HepG2 (cell line): ENCODE measurements around the gene ATP6V0A1. TPM values are rescaled to one million over a fixed set of nuclear protein-coding genes. Genes with fewer than 3 reads are reported as not detected.
"Not testable (repeated sequence)": the region's sequence is repeated elsewhere in the genome, so short reads cannot be mapped to it uniquely, and the experiment has no call there.

Experiments
- ATAC-seq: fragments of 200-7000 bp; cut with Tn5 transposase; 3 replicates; pipeline ENCODE4 v1.9.1; 2020; ENCODE audit warnings: mild to moderate bottlenecking, moderate library complexity
- BruUV-seq: library from RNA; stranded (reverse); fragments of 400-500 nt; replicated peaks from 2 replicates; lab custom pipeline; 2021; lab: Mats Ljungman, UMichigan
- CTCF ChIA-PET: fragments of 300-600 bp; formaldehyde crosslinking; extraction: SDS; loops from one replicate; lab custom pipeline; 2021; ENCODE audit warnings: low total read pairs, inconsistent platforms, low intra/inter-chr PET ratio; lab: Yijun Ruan, JAX
- POLR2A ChIA-PET: fragments of 350-600 bp; sonication (Branson Sonifier 250); formaldehyde crosslinking; loops from one replicate; lab custom pipeline; 2020; ENCODE audit warnings: antibody characterized with exemption, inconsistent platforms; lab: Yijun Ruan, JAX
- DNase-seq: peaks from one replicate; pipeline ENCODE4 v3.0.0-alpha.2; 2015; ENCODE audit warnings: low spot score
- FAIRE-seq: peaks from 3 replicates; lab custom pipeline; 2011; peaks lifted over from hg19 to GRCh38; lab: Jason Lieb, UNC
- H2AFZ ChIP-seq: one replicate; pipeline ENCODE4 v1.6.1; 2011; ENCODE audit warnings: low read length, inconsistent platforms
- H3K27ac ChIP-seq: fragments of 300-600 bp; 3 replicates; pipeline ENCODE4 v1.8.0; 2011; ENCODE audit warnings: mixed run types, mild to moderate bottlenecking, mixed read lengths, low read length, inconsistent platforms; ENCODE audit not compliant: insufficient read depth; ENCODE audit errors: extremely low read length
- H3K27me3 ChIP-seq, 2 experiments: fragments of 200-600 bp in 1 of 2; 2 replicates in 1 of 2; 3 replicates in 1 of 2; pipeline versions ENCODE4 v1.6.0 to v1.8.0; 2011; ENCODE audit warnings: low read length in 2 of 2, mild to moderate bottlenecking in 2 of 2, moderate library complexity in 2 of 2, inconsistent platforms in 1 of 2; ENCODE audit not compliant: insufficient read depth in 2 of 2, control insufficient read depth in 1 of 2
- H3K36me3 ChIP-seq, 2 experiments: fragments of 200-600 bp in 1 of 2; replicated peaks in 1 of 2; 2 replicates in 1 of 2; 3 replicates in 1 of 2; pipeline versions ENCODE4 v1.5.1 to v1.8.0; 2011; ENCODE audit warnings: low read length in 2 of 2, inconsistent platforms in 1 of 2; ENCODE audit not compliant: insufficient read depth in 2 of 2, control insufficient read depth in 1 of 2
- H3K4me1 ChIP-seq: 2 replicates; pipeline ENCODE4 v1.5.1; 2012; ENCODE audit warnings: low read length, inconsistent platforms; ENCODE audit not compliant: insufficient read depth
- H3K4me2 ChIP-seq: 2 replicates; pipeline ENCODE4 v1.6.0; 2011; ENCODE audit warnings: low read depth, low read length, inconsistent platforms
- H3K4me3 ChIP-seq, 3 experiments: fragments of 200-600 bp in 1 of 3; sonication (generic), shearing (Covaris generic) in 1 of 3; replicated peaks in 1 of 3; 2 replicates each; pipeline ENCODE4 v1.5.1; 2011 to 2016; ENCODE audit warnings: low read length in 3 of 3, inconsistent platforms in 2 of 3, low read depth in 2 of 3, mild to moderate bottlenecking in 2 of 3, control low read depth in 1 of 3, mixed read lengths in 1 of 3; ENCODE audit not compliant: insufficient read depth in 1 of 3
- H3K79me2 ChIP-seq: one replicate; pipeline ENCODE4 v1.6.1; 2011; ENCODE audit warnings: low read length, inconsistent platforms; ENCODE audit not compliant: insufficient read depth
- H3K9ac ChIP-seq: 2 replicates; pipeline ENCODE4 v1.6.0; 2011; ENCODE audit warnings: mild to moderate bottlenecking, low read depth, low read length, inconsistent platforms; ENCODE audit not compliant: insufficient read depth
- H3K9me3 ChIP-seq: 2 replicates; pipeline ENCODE4 v1.5.1; 2012; ENCODE audit warnings: mild to moderate bottlenecking, low read length
- H4K20me1 ChIP-seq: 2 replicates; pipeline ENCODE4 v1.6.0; 2011; ENCODE audit warnings: inconsistent platforms, mild to moderate bottlenecking, low read length, moderate library complexity; ENCODE audit not compliant: insufficient read depth
- AGO2 ChIP-seq: fragments of 200-400 bp; formaldehyde crosslinking; optimal IDR thresholded peaks from 2 replicates; pipeline ENCODE3; 2017; ENCODE audit warnings: mild to moderate bottlenecking, low read depth, low read length, moderate library complexity
- POLR2A ChIP-seq, 2 experiments: IDR thresholded peaks; 2 replicates each; pipeline ENCODE4 v1.6.1; 2011; ENCODE audit warnings: low read depth in 2 of 2, low read length in 2 of 2, mild to moderate bottlenecking in 1 of 2, moderate library complexity in 1 of 2; ENCODE audit not compliant: insufficient read depth in 1 of 2
- POLR2AphosphoS5 ChIP-seq: IDR thresholded peaks from 2 replicates; pipeline ENCODE4 v1.6.1; 2012; ENCODE audit warnings: low read depth, low read length
- POLR2G ChIP-seq: fragments of 200-400 bp; formaldehyde crosslinking; IDR thresholded peaks from 2 replicates; pipeline ENCODE4 v1.6.1; 2018; ENCODE audit warnings: mild to moderate bottlenecking, low read depth, low read length, moderate library complexity
- SOX6 ChIP-seq, 2 experiments: fragments of 450-650 bp in 1 of 2; sonication (generic) in 1 of 2; formaldehyde crosslinking in 1 of 2; IDR thresholded peaks; 2 replicates each; pipeline versions ENCODE4 v1.4.0 to v1.6.1; 2017 to 2020; ENCODE audit warnings: antibody characterized with exemption in 1 of 2, mild to moderate bottlenecking in 1 of 2, missing genetic modification reagents in 1 of 2
- ZC3H13 ChIP-seq: sonication (generic); formaldehyde crosslinking; IDR thresholded peaks from 2 replicates; pipeline ENCODE4 v1.8.1; 2023; ENCODE audit warnings: mild to moderate bottlenecking, missing genetic modification reagents, moderate library complexity
- ZNF605 ChIP-seq: sonication (generic); formaldehyde crosslinking; IDR thresholded peaks from 2 replicates; pipeline ENCODE4 v1.8.0; 2022; ENCODE audit warnings: mild to moderate bottlenecking, missing genetic modification reagents
- WGBS: methylation state at CpG from one replicate; pipeline ENCODE4 v1.1.6; 2017; ENCODE audit warnings: low lambda C conversion rate; 5-methylcytosine and 5-hydroxymethylcytosine counted together
- in situ Hi-C: cut with HindIII; loops from 2 replicates; pipeline ENCODE4 v1.10.0; 2017; ENCODE audit warnings: low pct_unique_long_range_greater_than_20kb; ENCODE audit not compliant: extremely low pct_ligation_motif_present
- intact Hi-C: fragments of 100-400 bp; cut with micrococcal nuclease; formaldehyde crosslinking; loops from one replicate; pipeline ENCODE4 v1.10.0; 2022; ENCODE audit not compliant: unreplicated experiment
- polyA plus RNA-seq, 8 experiments: library from polyadenylated mRNA; depleted of rRNA in 3 of 8; stranded (reverse) in 7 of 8; unstranded in 1 of 8; fragments of >200 nt; fragmentation: Illumina TruSeq in 4 of 8; extraction: Trizol in 4 of 8; gene quantifications; 2 replicates each; pipeline versions ENCODE4 v1.2.1 to v1.2.3, GENCODE V29; 2011 to 2016; ENCODE audit warnings: low read depth in 4 of 8, missing spikeins in 1 of 8, mixed read lengths in 1 of 8; ENCODE audit not compliant: insufficient read depth in 1 of 8
- total RNA-seq, 5 experiments: library from RNA; depleted of rRNA; stranded (reverse); fragments of >200 nt; fragmentation: Illumina TruSeq; extraction: Trizol; gene quantifications; 2 replicates each; pipeline ENCODE4 v1.2.3, GENCODE V29; 2016; ENCODE audit warnings: low read depth in 1 of 5
- TF ChIP-seq, protein P1 (sequence below): IDR thresholded peaks from 2 replicates; pipeline ENCODE4 v1.6.1; 2016; ENCODE audit warnings: low read depth

ATP6V0A1 gene
- total and polyA plus RNA-seq, 2 of the 13 experiments (the other 11 are each of a cell fraction or from before 2014, with no cell fraction given): 27.9 to 54.1 TPM

GRCh38 chr17:42545755-42546505 is 87.3 kb downstream of the ATP6V0A1 start:
- H3K9ac ChIP-seq: peak overlapping the region; percentile 59; the same call in 1 of the 2 replicates
- DNase-seq, BruUV-seq, H2AFZ ChIP-seq, H4K20me1 ChIP-seq, H3K4me2 ChIP-seq, H3K9me3 ChIP-seq, in situ Hi-C loops, H3K79me2 ChIP-seq, H3K27me3 ChIP-seq, CTCF ChIA-PET, intact Hi-C loops, H3K4me3 ChIP-seq: not testable (repeated sequence)
- peaks cover 0 to 14% of the 10 kb centered on the region in 2 experiments; a peak in 3 of 5 replicates for H3K36me3 ChIP-seq
- TF ChIP-seq POLR2A (IDR thresholded peaks at IDR 0.05; ENCODE audit: insufficient read depth in 1 of 2, low read depth in 2 of 2, low read length in 2 of 2) (peak in 1 of 2 experiments; percentile 46; a peak in 2 of 4 replicates), ZNF605 (CRISPR knock-in tag) (0 out of 2 replicates have a peak, but pooled peaks have one; percentile 40)
- peak; percentile 8 for ATAC-seq
- H3K27ac ChIP-seq: peak overlapping the region; percentile 83
- POLR2A ChIA-PET: interaction anchor here (0.6 to 6.1 kb wide), 7 partner anchors 8 to 413 kb away, joined by 3 to 45 read pairs (median 12); partner anchors contain the start of gene NAGLU
- WGBS: 89% methylated on average over 9 of the region's 9 CpGs
- peak; percentile 73 for FAIRE-seq
- H3K4me1 ChIP-seq: peaks cover 66% of the 10 kb centered on the region

GRCh38 chr17:42547001-42547461 is 88.4 kb downstream of the ATP6V0A1 start:
- intact Hi-C loops (no loop called here), in situ Hi-C loops (no loop called here)
- ATAC-seq (peak; percentile 3), FAIRE-seq (no peak), DNase-seq (no peak)
- Histone ChIP-seq H3K9ac (no peak overlapping the region), H4K20me1 (no peaks in the 10 kb centered on the region), H3K4me2 (no peak overlapping the region), H3K27me3 (no peaks in the 10 kb centered on the region), H3K4me3 (no peak overlapping the region), H3K36me3 (peaks cover 0 to 14% of the 10 kb centered on the region in 2 experiments; a peak in 3 of 5 replicates), H3K9me3 (no peaks in the 10 kb centered on the region), H3K27ac (no peak overlapping the region)
- WGBS: 95% methylated on average over 23 of the region's 23 CpGs
- POLR2A ChIA-PET: interaction anchor here (2.6 to 6.1 kb wide), 2 partner anchors 10 to 17 kb away, joined by 15 to 45 read pairs; partner anchors contain the start of gene NAGLU
- TF ChIP-seq POLR2AphosphoS5: 0 out of 2 replicates have a peak, but pooled peaks have one; percentile 14
- TF ChIP-seq, protein P1, sequence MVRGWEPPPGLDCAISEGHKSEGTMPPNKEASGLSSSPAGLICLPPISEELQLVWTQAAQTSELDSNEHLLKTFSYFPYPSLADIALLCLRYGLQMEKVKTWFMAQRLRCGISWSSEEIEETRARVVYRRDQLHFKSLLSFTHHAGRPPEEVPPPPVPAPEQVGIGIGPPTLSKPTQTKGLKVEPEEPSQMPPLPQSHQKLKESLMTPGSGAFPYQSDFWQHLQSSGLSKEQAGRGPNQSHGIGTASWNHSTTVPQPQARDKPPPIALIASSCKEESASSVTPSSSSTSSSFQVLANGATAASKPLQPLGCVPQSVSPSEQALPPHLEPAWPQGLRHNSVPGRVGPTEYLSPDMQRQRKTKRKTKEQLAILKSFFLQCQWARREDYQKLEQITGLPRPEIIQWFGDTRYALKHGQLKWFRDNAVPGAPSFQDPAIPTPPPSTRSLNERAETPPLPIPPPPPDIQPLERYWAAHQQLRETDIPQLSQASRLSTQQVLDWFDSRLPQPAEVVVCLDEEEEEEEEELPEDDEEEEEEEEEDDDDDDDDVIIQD (CRISPR knock-in tag): no peak
- peak; percentile 71 for TF ChIP-seq AGO2
- TF ChIP-seq POLR2G: peak; percentile 19; the same call in 1 of the 2 replicates
- peak; percentile 70 for TF ChIP-seq ZC3H13 (CRISPR knock-in tag)
- TF ChIP-seq SOX6 (IDR thresholded peaks at IDR 0.05): no peak
- TF ChIP-seq SOX6 (CRISPR knock-in tag; IDR thresholded peaks at IDR 0.05): 0 out of 2 replicates have a peak, but pooled peaks have one; percentile 4
- TF ChIP-seq, all 625 proteins: peak for 5
- H3K4me1 ChIP-seq: peaks cover 65% of the 10 kb centered on the region
- H3K79me2 ChIP-seq: no peaks in the 10 kb centered on the region
- BruUV-seq: no TSS peak
- H2AFZ ChIP-seq: no peak overlapping the region
- CTCF ChIA-PET: no interaction called here
